NCI-H82 (cell line): ENCODE results near the gene ABLIM3.

Experiments
- DNase-seq: peaks from one replicate; lab custom pipeline; 2025; lab: John Stamatoyannopoulos, UW

The ABLIM3 gene

GRCh38 chr5:149133795-149134777, 7.2 kb upstream of the ABLIM3 start:
- DNase-seq = no peak

GRCh38 chr5:149134778-149135500, 6.4 kb upstream of the ABLIM3 start:
- no peak for DNase-seq

- no peak for DNase-seq
These were observed 5.6 kb upstream of the ABLIM3 start for GRCh38 chr5:149135536-149136201.

GRCh38 chr5:149138182-149138923, 2.9 kb upstream of the ABLIM3 start:
- no peak for DNase-seq

GRCh38 chr5:149140197-149141002, 893 bp upstream of the ABLIM3 start:
- DNase-seq = no peak

- DNase-seq = no peak
These were observed 911 bp downstream of the ABLIM3 start for GRCh38 chr5:149141957-149142851.

- no peak for DNase-seq
These were observed 2.2 kb downstream of the ABLIM3 start for GRCh38 chr5:149143470-149143869.

GRCh38 chr5:149144637-149145036, 3.3 kb downstream of the ABLIM3 start:
- no peak for DNase-seq

- DNase-seq = no peak
These were observed 3.8 kb downstream of the ABLIM3 start for GRCh38 chr5:149145138-149145537.

GRCh38 chr5:149147676-149148075, 6.4 kb downstream of the ABLIM3 start:
- no peak for DNase-seq

GRCh38 chr5:149149942-149150341, 8.6 kb downstream of the ABLIM3 start:
- no peak for DNase-seq

- DNase-seq = no peak
These were observed 9.2 kb downstream of the ABLIM3 start for GRCh38 chr5:149150457-149150856.

GRCh38 chr5:149151717-149152116, 10.4 kb downstream of the ABLIM3 start:
- DNase-seq = no peak

- no peak for DNase-seq
These were observed 11.0 kb downstream of the ABLIM3 start for GRCh38 chr5:149152317-149152746.

GRCh38 chr5:149153193-149153750, 12.0 kb downstream of the ABLIM3 start:
- DNase-seq = peak; percentile 10

- DNase-seq = peak; percentile 40
These were observed 12.7 kb downstream of the ABLIM3 start for GRCh38 chr5:149153751-149154610.

GRCh38 chr5:149154650-149155049, 13.4 kb downstream of the ABLIM3 start:
- no peak for DNase-seq

GRCh38 chr5:149156435-149157083, 15.3 kb downstream of the ABLIM3 start:
- no peak for DNase-seq
